Activated T-cell treated with anti-CD3 and anti-CD28 coated beads for 4 hours (primary cell): ENCODE data around the gene WWOX.

ENCODE experiments used
- DNase-seq: peaks from one replicate; pipeline ENCODE4 v3.0.0-alpha.2; 2020

Gene WWOX

DNA sequence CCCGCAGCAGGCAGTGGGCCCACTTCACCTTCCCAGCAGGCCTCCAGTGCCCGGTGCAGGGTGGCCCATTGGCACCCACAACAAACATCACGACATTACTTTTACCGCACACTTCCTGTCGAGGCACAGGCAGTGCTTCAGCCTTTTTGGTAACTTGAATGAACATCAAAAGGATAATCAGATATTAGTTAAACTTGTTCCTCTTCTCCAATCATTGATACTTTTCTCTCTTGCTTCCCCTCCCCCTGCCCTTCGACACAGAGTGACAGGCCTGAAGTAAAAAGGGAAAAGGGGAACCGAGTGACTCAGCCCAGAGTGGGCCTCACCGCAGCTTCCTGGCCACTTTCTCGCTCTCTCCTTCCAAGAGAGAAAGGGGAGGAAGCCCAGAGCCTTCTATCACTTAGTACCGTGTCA lies 994.1 kb downstream of the WWOX start:
- no peak for DNase-seq

DNA sequence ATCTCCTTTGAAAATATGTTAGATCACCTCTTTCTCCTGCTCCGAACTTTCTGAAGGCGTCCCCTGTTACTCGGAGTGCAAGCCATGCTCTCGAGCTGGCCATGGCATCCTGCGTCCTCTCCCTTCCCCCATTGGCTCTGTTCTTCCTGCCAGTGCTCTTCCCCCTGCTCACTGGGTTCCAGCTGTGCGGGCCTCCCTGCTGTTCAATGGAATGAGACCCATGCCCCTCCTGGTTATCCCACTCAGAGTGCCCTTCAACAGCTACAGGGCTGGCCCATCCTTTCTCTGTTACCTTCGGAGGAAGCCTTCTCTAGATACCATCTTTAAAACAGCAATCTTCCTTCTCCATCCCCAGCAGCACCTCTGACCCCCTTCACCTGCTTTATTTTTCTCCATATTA lies 996.8 kb downstream of the WWOX start:
- no peak for DNase-seq

DNA sequence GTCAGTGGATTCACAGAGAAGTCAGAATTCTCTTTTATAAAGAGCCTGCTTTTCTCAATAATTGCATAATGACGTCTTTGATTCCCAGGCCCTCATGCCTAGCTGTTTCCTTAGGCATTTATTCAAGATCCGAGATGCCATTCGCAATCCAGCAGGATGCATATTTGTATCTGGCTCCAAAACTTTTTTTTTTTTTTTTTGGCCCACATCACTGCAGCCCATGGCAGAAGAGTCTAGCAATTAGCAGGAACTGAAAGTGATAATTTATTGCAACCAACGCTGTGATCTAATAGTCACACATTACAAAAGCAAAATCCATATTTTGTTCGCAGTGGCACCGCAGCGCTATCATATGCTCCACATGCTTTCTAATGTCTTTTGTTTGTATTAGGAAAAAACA lies 997.7 kb downstream of the WWOX start:
- DNase-seq = no peak

DNA sequence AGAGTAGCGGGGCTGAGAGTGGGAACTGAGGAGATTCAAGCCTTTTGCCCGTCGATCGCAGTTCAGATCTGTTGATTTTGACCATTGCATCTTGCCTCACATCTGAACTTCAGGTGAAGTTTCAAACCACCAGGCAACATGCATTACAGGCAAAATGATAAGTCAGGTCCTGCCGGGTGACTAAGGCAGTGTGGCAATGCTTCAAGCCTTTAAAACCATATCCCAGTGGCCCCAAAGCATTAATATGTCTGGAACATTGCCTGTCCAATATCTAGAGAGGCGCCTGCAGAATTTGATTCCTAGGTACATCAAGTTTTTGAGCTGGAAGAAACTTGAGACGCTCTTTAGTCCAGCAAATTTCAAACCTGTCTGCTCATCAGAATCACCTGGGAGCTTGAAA lies 998.3 kb downstream of the WWOX start:
- no peak for DNase-seq

DNA sequence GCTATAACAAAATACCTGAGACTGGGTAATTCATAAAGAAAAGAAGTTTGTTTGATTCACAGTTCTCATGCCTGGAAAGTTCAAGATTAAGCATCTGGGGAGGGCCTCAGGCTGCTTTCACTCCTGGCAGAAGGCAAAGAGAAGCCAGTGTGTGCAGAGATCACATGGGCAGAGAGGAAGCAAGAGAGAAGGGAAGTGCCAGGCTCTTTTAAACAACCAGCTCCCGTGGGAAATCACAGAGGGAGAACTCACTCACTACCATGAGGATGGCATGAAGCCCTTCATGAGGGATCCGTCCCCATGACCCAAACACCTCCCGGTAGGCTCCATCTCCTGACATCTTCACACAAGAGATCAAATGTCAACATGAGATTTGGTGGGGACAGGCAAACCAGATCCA lies 999.5 kb downstream of the WWOX start:
- DNase-seq = no peak

DNA sequence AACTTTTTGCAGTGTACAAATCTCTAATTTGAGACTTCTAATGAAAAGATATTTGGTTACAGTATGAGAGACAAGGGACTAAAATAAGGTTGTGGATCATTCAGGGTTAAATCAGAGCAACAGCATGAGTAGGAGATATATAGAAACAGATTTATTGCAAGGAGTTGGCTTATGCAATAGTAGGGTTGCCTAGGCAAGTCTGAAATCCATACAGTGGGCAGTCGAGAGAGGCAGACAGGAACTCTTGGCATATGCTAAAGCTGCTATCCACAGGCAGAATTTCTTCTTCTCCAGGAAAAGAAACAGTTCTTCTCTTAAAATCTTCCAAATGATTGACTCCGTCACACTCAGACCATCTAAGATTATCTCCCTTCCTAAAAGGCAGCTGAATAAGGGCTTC lies 1000.3 kb downstream of the WWOX start:
- no peak for DNase-seq

DNA sequence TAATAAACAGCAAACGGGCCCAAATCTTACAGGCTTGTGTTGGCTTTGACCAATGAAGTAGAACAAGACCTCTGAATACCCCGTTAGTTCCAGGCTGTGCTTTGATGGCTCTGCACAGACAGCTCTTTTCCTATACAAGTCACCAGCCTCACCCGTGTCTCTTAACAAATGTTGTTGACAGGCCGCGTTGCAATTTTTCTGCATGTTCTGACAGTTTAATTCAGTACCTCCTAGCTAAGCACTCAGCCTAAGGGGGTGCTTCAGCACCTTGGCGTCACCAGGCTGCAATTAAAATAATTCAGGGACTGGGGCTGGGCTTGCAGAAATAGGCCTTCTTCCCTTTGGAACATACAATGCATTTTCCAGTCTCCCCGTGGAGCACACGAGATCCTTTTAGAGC lies 1001.0 kb downstream of the WWOX start:
- no peak for DNase-seq

DNA sequence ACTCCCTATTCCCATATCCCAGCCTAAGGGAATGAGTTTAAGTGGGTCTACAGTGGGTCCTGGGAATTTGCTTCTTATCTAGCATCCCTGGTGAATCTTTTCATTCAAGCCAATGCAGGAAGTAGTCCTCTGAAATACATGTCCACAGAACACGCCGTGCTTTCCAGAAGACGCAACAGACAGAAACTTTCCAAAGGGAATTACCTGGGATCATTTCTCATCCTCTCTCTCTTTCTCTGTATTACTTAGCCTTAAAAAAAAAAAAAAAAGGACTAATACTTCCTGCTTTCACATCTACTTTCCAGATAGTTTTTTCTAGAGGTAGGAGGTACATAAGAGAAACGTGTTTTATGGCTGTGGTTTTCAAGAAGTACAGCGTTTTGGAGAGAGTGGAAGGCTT lies 1002.0 kb downstream of the WWOX start:
- no peak for DNase-seq

DNA sequence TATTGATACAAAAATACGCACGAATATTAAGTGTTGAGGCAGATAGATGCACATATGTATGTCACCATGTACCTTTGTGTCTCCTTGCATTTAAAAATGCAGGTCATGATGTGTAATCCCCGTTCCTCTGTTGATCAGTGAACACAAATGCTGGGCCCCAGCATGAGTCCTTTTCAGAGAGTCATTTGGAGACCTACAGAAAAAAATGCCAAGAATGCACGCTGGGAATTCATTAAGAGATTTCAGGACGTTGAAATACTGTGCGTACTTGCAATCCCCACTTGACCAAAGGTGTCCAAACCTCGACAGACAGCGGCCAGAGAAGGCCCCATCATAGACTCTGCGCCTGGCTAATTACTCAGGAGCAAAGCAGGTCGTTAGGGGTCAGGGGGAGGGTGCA lies 1005.1 kb downstream of the WWOX start:
- DNase-seq = no peak

DNA sequence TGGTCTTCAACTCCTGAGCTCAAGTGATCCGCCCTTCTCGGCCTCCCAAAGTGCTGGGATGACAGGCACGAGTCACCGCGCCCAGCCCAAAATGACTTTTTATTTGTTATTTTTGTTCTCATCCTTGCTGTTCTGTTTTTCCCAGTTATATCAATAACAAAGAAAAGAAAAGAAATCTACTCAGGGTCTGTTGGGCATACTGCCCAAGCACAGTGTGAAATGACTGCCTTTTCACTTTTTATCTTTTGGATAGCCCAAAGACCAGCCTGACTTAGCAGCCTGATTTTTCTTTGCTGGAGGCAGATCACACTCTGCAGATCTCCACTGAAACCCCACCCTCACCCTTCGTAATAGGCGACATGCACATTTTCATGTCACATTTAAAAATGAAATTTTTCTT lies 1007.8 kb downstream of the WWOX start:
- no peak for DNase-seq

DNA sequence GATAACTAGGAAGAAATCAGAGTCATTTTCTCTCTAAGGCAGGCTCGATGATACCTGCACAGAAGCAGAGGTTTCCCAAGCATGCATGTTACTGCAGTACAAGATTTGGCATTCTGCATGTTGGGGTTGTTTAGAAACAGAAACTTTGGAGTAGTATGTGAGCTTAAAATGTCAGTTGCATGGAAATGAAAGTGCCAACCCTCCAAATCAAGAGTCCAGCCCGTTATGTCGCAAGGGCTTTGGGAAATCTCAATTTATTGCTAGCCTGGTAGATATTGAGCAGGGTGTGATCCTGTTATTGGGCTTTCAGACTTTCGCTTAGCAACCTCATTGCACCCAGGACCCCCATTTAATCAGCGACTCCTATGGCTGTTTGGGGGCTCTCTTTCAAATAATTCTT lies 1010.3 kb downstream of the WWOX start:
- no peak for DNase-seq

DNA sequence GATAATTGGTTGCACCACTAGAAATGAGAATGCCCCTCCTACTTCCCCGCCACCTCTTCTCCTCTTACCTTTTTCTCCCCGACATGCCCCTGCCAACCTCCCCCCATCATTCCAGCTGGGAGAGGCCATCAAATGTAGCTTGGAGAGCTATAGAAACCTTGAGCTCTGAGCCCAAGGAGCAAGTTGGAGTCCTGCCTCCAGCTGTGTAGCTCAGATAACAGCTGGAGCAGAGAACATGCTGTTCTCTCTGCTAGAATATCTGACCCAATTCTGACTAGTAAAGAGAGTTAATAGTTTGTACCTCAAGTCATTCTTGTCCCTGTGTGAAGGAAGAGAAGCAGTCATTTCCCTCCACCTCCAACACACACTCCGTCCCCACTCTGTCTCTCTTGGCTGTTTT lies 1010.8 kb downstream of the WWOX start:
- no peak for DNase-seq

DNA sequence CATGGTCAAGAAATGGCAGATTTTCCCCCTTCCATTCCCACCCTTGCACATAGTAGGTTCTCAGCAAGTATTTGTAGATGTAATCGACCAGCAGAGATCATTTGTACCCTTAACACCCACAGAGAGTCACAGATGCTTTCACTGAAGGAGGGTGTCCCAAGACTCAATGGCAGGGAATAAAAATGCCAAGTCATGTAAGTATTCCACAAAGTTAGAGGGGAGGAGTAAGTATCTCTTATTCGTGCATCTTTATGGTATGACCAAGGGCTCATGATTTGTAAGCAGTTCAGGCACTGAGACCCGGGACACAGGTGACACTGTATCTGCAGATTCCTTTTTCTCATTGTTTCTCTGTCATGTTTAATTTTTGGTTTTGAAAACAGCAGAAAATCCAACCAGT lies 1011.5 kb downstream of the WWOX start:
- DNase-seq = no peak

DNA sequence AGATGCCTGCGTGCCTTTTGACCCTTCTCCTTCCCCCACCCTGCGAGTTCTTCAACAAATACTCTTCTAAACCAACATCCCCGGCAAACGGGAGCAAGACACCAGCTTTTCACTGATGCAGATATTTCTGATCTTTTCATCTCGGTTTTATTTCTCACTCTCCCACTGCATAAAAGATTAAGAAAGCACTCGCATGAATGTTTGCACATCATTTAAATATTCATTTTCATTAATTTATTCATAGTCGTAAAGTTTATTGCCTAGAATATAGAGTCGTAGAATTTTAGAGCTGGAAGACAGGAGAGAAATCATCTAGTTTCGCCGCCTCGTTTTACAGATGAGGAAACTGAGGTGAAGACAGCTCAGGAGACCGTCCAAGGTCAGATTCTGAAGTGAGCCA lies 1013.0 kb downstream of the WWOX start:
- DNase-seq = no peak

DNA sequence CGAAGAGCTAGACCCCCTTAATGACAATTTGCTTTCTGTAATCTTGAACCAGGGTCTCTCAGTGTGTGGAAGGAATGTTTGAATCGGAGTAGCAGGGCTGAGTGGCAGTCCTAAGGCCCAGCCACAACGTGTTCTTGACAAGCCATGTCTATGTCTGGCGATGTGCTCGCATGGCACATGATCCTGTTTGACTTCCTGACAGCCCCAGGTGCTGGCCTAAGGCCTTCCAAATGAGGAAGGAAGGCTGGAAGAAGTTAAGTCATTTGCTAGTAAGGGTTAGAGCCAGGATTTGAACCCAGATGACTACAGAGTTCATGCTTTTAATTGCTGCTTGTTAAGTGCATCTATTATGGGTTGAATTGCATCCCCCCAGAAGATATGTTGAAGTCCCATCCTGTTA lies 1014.4 kb downstream of the WWOX start:
- DNase-seq = no peak

DNA sequence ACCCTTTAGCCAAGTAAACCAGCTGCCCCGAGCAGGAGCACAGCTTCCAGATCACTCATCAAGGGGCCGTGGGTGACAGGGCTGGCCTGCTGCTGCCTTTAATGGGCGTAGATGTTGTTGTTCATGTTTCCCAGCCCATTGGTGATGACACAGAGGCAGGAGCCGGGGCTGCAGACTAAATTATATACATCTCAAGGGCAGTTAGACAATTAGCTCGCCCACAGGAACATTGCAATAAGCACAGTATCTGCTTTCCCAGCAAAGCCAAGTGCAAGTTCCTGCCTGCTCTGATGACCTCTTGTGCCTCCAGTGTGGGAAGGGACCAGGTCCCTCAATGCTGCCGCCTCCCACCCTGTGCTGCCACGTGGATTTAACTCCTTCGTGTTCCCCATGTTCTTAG lies 1015.3 kb downstream of the WWOX start:
- DNase-seq = no peak

DNA sequence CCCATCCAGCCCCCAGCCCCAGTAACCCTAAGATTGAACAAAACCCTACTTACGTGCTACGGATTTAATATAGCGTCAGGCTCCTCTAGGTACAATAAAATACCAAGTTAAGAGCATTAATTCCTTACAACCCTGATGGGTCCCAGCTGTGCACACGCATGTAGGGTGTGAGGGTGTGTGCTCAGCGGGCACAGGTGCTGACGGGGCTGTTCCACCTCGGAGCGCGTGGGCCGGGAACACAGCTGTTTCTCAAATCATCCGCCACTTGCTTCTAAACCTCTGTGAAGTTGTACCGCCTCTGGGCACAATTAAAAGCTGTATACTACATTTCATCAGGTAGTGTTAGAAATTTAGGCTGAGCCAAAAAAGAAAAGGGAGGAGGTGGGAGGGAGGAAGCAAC lies 1022.5 kb downstream of the WWOX start:
- DNase-seq = no peak

DNA sequence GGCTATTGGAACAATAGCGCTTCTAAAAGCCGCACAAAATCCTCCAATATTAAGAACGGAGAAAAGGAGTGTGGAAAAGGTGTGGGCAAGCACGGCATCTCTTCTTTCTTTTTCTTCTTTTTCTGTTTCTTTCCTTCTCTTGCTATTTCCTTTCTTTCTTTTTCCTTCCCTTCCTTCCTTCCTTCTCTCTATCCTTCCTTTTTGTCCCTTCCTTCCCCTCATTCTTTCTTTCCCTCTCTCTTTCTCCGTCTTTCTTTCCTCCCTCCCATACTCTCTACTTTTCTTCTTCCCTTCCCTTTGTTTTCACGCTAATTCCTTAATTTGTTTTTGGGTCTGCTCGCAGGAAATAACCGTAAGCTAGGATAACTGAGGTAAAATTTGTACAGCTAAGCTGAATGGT lies 1022.9 kb downstream of the WWOX start:
- no peak for DNase-seq

DNA sequence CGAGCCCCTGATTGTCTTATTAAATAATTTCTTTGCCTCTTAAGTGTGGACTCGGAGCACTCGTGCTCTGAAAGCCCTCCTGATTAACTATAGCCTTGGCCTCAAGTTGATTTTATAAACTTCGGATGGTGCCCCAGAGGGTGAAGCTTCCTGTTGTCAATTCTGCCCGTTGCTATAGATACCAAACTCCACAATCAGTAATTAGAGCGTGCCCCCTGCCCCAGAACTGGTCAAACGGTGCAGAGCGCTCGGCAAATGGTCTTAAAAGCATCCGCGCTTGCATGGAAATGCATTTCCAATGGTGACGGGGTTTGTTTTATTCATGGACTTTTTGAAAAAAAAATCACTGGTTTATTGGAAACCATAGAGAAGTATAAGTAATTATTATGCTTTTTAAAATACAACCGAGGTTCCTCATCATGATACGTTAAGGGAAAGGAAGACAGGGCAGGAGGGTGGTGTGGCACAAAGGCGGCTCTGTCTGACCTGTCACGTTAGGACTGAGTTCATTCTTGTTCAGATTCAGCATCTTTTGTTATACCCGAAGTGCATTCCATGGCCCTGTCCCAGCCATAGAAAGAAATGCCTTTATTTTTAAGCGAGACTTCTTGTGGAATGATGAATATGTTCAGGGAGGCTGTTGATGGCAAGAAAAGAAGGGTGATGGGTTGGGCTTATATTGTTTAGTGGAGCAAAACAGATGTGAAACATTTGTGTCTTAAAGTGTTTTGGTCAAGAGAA lies 1024.7 kb downstream of the WWOX start:
- no peak for DNase-seq

DNA sequence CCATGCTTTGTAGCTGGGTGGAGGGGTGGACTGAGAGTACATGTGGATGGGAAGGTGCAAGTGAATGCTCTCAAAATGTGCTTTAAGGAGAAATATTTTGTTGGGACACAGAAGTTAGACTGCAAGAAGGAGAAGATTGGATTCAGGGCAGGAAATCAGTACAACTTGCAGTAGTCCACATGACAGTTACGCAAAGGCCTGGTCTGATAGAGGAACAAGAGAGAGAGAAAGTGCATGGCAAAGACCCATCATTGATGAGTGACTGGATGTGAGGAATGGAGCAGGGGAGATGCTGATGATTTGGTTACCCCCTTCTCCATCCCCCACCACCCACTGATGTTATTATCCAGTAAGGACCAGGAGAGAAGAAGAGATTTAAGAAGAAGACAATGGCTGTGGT lies 1028.3 kb downstream of the WWOX start:
- DNase-seq = no peak

DNA sequence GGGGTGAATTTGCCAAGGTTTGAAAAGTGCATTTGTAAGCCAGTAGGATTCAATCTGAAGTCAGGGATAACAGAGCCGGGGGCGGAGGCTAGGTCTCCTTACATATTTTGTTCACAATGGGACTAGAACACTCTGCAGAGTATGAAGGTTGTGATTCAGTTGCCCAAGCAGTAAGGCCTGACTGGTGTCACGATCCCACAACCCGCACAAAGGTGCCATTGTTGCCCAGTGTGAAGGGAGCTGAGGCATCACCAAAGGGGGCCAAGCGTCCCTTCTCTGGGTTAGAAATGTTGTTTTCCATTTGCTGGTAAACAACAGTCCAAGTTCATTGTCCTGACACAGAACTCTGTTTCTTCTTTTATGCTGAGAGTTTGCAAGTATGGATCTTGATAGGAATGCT lies 1029.3 kb downstream of the WWOX start:
- DNase-seq = no peak

DNA sequence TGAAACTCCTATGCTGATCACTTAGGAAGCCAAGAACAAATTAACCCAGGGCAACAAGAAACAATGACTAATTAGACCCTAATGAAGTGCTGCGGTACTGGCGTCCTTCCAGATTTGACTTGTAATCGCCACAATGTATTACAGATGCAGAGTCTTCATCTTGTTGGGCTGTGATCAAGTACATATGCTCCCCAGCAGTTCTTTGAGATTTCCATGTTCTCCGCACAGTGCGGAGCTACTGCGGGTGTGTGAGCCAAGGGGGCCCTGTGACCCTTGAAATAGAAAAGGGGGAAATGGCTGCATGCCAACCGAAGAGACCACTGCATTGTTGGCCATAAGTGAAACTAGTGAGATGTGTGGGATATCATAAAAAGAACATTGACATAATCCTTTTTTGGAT lies 1031.2 kb downstream of the WWOX start:
- no peak for DNase-seq

DNA sequence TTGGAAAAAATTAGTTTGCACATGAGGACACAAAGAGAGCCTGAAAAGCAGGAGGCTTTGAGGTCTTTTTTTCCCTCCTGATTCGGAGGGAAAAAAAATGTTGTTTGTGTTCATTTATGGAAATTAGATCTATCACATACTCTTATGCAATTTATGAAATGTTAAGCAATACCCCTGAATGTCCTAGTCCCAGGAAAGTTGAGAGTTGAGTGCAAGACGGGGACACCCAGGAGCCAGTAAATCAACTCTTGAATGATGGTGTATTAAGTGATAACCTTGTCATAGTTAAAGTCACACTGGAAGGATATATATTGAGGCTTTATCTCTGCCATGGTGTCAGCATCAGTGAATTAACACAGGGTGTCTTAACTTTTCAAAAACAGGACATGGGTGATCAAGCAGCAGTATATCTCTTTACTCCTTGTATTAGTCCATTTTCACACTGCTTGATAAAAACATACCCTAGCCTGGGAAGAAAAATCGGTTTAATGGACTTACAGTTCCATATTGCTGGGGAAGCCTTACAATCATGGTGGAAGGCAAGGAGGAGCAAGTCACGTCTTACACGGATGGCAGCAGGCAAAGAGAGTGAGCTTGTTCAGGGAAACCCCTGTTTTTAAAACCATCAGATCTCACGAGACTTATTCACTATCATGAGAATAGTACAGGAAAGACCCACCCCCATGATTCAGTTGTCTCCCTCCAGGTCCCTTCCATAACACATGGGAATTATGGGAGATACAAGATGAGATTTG lies 1032.0 kb downstream of the WWOX start:
- DNase-seq = no peak

DNA sequence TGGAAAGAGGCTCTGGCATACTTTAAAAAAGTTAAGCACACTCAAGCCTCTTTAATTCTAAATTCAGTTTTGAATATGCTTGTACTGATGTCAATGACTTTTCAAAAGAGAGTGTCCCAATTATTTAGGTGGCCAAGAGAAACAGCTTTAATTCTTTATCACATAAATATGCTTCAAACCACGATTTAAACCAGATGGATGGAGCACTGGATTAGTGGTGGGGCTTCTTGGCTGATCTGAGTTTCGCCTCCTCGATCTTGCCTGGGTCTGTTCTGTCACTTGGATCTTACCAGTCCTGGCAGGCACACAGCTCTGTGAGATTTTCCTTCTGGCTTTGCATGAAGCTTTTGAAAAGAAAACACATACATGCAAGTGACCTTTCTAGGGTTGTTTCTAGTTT lies 1033.2 kb downstream of the WWOX start:
- DNase-seq = no peak

DNA sequence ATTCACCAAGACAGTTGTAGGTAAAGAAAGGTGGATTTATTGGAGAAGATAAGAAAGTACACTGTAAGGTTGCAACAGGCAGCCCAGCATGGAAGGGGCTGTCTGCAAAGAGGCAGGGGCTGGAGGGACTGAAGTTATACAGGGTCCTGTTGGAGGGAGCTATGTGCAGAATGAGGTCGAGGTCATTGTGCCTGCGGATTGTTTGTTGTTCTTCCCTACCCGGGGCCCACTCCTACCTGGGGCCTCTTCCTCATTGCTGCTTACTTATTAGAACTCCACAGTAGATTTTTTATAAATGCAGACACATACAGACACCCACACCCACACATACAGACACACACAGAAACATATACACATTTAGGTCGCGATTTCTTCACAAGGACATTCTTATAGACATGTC lies 1034.8 kb downstream of the WWOX start:
- no peak for DNase-seq
